ENCODE results near the gene EIF3I. TPM values are rescaled to one million over a fixed set of nuclear protein-coding genes. Genes with fewer than 3 reads are reported as not detected.

EIF3I gene
- polyA plus RNA-seq, 3 donors, result 126 to 162 (median 151) TPM

DNA sequence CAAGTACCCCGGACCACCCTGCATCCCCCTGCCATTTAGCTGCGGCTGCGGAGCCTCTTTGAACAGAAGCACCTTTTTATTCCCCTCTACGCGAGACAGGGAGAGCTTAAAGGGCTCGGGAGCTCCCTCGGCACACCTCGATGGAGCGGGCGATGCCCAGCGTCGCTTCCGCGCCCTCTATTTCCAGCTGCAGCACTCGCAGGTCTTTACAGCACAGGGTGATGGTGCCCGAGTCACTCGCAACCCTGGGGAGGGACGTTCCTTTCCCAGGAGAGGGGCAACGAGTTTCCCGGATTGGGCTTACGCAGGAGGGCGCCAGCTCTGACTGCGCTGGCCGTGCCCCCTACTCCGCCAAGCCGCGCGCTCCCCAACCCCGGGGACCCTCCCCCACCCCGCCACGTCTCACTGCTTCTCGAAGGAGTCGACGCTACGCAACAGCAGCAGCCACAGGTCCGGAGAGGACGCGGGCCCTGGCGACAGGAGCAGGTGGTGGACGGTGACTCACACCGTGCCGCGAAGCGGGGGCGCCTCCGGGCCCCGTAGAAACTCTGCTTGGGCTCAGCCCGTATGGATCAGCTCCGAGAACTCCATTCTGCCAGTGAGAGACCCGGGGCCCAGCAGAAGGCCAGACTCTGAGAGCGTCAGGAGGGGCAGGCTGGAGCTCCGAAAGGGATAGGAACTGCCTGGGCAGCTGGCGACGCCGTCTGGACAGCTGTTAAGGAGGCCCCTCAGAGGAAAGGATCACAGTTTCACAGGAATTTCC lies 19.0 kb downstream of the EIF3I start:
- peak overlapping the region; percentile 85 for H2AFZ ChIP-seq (ENCODE audit: insufficient read depth, low read depth, low read length, poor library complexity, severe bottlenecking)
- Mint-ChIP-seq H3K9me3 (peaks cover 0 to 3% (median 1%) of the 10 kb centered on the region in 7 donors), H3K36me3 (no peaks in the 10 kb centered on the region), H3K4me3 (peak overlapping the region; percentile 72 to 88), H3K27me3 (ENCODE audit: low read depth in 3 of 3) (peaks cover 24 to 33% (median 29%) of the 10 kb centered on the region in 3 donors), H3K4me1 (peaks cover 24% of the 10 kb centered on the region), H3K27ac (peak overlapping the region in 3 of 7 donors; percentile 11 to 45 (median 30))
- DNase-seq, result peak in 2 of 3 donors; percentile 31 to 47
- no peak overlapping the region for H3K27ac ChIP-seq (ENCODE audit: low read depth in 1 of 2, low read length in 2 of 2)
- H4K20me1 ChIP-seq (ENCODE audit: insufficient read depth, low read length), result no peaks in the 10 kb centered on the region
- H3K9ac ChIP-seq (ENCODE audit: insufficient read depth, low read length, poor library complexity, severe bottlenecking), result peak overlapping the region; percentile 46
- no peaks in the 10 kb centered on the region for H3K36me3 ChIP-seq (replicated peaks in 1 of 2; ENCODE audit: control insufficient read depth in 1 of 2, insufficient read depth in 2 of 2, low read length in 2 of 2)
- H3K4me3 ChIP-seq (replicated peaks in 1 of 3; ENCODE audit: low read depth in 2 of 3, low read length in 3 of 3), result peak overlapping the region; percentile 12 to 68 (median 33)
- H3K4me2 ChIP-seq (replicated peaks; ENCODE audit: extremely low read depth, low read length, poor library complexity, severe bottlenecking), result peak overlapping the region; percentile 71
- intact Hi-C loops (cut with micrococcal nuclease), result no loop called here
- H3K79me2 ChIP-seq (ENCODE audit: insufficient read depth, low read length), result no peaks in the 10 kb centered on the region
- peaks cover 20 to 29% of the 10 kb centered on the region in 2 donors for H3K4me1 ChIP-seq (ENCODE audit: control insufficient read depth in 1 of 2, insufficient read depth in 2 of 2, low read length in 2 of 2)
- TF ChIP-seq, protein P1, sequence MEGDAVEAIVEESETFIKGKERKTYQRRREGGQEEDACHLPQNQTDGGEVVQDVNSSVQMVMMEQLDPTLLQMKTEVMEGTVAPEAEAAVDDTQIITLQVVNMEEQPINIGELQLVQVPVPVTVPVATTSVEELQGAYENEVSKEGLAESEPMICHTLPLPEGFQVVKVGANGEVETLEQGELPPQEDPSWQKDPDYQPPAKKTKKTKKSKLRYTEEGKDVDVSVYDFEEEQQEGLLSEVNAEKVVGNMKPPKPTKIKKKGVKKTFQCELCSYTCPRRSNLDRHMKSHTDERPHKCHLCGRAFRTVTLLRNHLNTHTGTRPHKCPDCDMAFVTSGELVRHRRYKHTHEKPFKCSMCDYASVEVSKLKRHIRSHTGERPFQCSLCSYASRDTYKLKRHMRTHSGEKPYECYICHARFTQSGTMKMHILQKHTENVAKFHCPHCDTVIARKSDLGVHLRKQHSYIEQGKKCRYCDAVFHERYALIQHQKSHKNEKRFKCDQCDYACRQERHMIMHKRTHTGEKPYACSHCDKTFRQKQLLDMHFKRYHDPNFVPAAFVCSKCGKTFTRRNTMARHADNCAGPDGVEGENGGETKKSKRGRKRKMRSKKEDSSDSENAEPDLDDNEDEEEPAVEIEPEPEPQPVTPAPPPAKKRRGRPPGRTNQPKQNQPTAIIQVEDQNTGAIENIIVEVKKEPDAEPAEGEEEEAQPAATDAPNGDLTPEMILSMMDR (IDR thresholded peaks at IDR 0.05), result no peak
- no peaks in the 10 kb centered on the region for H3K9me3 ChIP-seq (replicated peaks in 1 of 2; ENCODE audit: control insufficient read depth in 1 of 2, insufficient read depth in 1 of 2, low read length in 2 of 2)
- under 1% methylated on average over 41 of the region's 55 CpGs for WGBS (ENCODE audit: insufficient coverage)
- H3K27me3 ChIP-seq (ENCODE audit: control insufficient read depth in 2 of 2, insufficient read depth in 2 of 2, low read length in 2 of 2), result peaks cover 0 to 30% of the 10 kb centered on the region in 2 donors

GRCh38 chr1:32242341-32242851 lies 20.2 kb downstream of the EIF3I start:
- H3K36me3 Mint-ChIP-seq, result peaks cover 0 to 2% of the 10 kb centered on the region in 2 donors
- no peak overlapping the region for H3K9ac ChIP-seq (ENCODE audit: insufficient read depth, low read length, poor library complexity, severe bottlenecking)
- no peak overlapping the region for H2AFZ ChIP-seq (ENCODE audit: insufficient read depth, low read depth, low read length, poor library complexity, severe bottlenecking)

More at GRCh38 chr1:32242341-32242851, 20.2 kb downstream of the EIF3I start:
- H3K27me3 ChIP-seq (ENCODE audit: control insufficient read depth in 2 of 2, insufficient read depth in 2 of 2, low read length in 2 of 2), result peaks cover 0 to 30% of the 10 kb centered on the region in 2 donors
- no peaks in the 10 kb centered on the region for H3K9me3 ChIP-seq (replicated peaks in 1 of 2; ENCODE audit: control insufficient read depth in 1 of 2, insufficient read depth in 1 of 2, low read length in 2 of 2)
- H3K4me2 ChIP-seq (replicated peaks; ENCODE audit: extremely low read depth, low read length, poor library complexity, severe bottlenecking), result peak overlapping the region; percentile 19
- intact Hi-C loops (cut with micrococcal nuclease), result no loop called here
- peaks cover 26 to 33% (median 29%) of the 10 kb centered on the region in 3 donors for H3K27me3 Mint-ChIP-seq (ENCODE audit: low read depth in 3 of 3)
- peaks cover 20 to 29% of the 10 kb centered on the region in 2 donors for H3K4me1 ChIP-seq (ENCODE audit: control insufficient read depth in 1 of 2, insufficient read depth in 2 of 2, low read length in 2 of 2)
- H3K4me3 ChIP-seq (replicated peaks in 1 of 3; ENCODE audit: low read depth in 2 of 3, low read length in 3 of 3), result no peak overlapping the region
- no peak overlapping the region for H3K27ac ChIP-seq (ENCODE audit: low read depth in 1 of 2, low read length in 2 of 2)
- no peak overlapping the region for H3K27ac Mint-ChIP-seq
- DNase-seq, result peak in 2 of 3 donors; percentile 27 to 38
- H4K20me1 ChIP-seq (ENCODE audit: insufficient read depth, low read length), result no peaks in the 10 kb centered on the region
- peaks cover 0 to 4% (median 1%) of the 10 kb centered on the region in 7 donors for H3K9me3 Mint-ChIP-seq
- H3K36me3 ChIP-seq (replicated peaks in 1 of 2; ENCODE audit: control insufficient read depth in 1 of 2, insufficient read depth in 2 of 2, low read length in 2 of 2), result no peaks in the 10 kb centered on the region
- TF ChIP-seq, protein P1 (IDR thresholded peaks at IDR 0.05), result no peak
- 27% methylated on average over 6 of the region's 7 CpGs for WGBS (ENCODE audit: insufficient coverage)
- H3K79me2 ChIP-seq (ENCODE audit: insufficient read depth, low read length), result no peaks in the 10 kb centered on the region
- H3K4me1 Mint-ChIP-seq, result peaks cover 24% of the 10 kb centered on the region
- peak overlapping the region in 1 of 2 donors; percentile 88 for H3K4me3 Mint-ChIP-seq

All from CD14-positive monocyte (primary cell).